ENCODE data around the gene TPK1.
"Not testable (repeated sequence)": the region's sequence is repeated elsewhere in the genome, so short reads cannot be mapped to it uniquely, and the experiment has no call there.

The TPK1 gene

DNA sequence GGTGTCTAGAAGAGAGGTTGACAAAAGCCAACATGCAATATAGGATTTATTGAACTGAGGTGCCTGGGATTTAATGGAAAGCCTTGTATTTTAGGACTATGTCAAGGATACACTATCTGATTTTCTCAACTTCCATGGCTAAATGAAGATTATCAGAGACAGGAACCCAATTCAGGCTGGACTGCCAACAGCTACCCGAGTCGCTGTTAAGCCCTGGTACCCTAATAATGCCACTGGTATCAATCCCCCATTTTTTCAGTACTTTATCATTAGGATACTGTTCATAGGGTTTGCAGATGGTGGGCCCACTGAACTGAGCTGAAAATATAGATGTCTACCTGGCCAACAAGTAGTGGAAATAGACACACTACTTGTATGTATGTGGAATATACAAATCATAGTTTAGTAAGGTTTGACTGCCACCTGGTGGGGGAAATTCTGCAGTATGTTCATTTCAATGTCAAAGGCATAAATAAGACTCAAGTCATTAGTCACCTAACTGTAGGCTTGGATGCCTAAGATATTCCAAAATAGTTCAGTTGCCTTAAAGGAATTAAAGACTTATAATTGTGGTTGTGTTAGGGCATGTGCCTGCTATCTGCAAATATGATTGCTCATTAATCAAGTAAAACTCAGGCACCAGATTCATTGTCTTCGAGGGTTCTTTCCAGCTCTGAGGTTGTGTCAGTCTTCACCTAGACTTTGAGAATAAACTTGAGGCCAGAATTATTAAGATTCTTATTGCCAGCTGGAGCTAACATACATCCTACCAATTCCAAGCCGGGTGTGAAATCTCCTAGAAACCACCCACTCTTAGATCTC is 398.3 kb downstream of the TPK1 start:
- DNase-seq (ENCODE audit: low read depth, low spot score) = peak; percentile 10
- H3K4me3 ChIP-seq (ENCODE audit: low read depth, low read length) = no peak overlapping the region
- CTCF ChIA-PET = interaction anchor here (1.2 to 1.7 kb wide), 2 partner anchors 10 to 46 kb away, joined by 3 to 4 read pairs; no protein-coding TSS in a partner anchor
- POLR2A ChIA-PET = no interaction called here
- TF ChIP-seq, protein P1, sequence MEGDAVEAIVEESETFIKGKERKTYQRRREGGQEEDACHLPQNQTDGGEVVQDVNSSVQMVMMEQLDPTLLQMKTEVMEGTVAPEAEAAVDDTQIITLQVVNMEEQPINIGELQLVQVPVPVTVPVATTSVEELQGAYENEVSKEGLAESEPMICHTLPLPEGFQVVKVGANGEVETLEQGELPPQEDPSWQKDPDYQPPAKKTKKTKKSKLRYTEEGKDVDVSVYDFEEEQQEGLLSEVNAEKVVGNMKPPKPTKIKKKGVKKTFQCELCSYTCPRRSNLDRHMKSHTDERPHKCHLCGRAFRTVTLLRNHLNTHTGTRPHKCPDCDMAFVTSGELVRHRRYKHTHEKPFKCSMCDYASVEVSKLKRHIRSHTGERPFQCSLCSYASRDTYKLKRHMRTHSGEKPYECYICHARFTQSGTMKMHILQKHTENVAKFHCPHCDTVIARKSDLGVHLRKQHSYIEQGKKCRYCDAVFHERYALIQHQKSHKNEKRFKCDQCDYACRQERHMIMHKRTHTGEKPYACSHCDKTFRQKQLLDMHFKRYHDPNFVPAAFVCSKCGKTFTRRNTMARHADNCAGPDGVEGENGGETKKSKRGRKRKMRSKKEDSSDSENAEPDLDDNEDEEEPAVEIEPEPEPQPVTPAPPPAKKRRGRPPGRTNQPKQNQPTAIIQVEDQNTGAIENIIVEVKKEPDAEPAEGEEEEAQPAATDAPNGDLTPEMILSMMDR (IDR thresholded peaks at IDR 0.05; ENCODE audit: insufficient read depth, low read length, missing control alignments) = peak; percentile 27

DNA sequence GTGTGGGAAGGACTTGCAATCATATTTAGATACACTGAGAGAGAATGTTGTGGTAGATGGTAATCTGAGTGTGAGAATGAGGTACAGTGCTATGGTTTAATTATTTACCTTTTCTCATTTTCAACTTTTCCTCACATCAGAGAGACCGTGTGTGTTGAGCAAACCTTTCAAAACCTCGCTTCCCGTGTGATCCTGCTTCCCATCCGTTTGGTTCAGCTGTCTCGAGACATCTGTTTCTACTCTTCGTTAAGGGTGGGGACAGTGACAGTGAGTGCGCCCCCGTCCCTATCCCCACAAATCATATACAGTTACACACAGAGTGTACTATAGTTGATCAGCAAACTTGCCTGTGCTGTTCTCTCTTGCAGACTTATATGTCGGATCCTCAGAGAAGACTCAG is 399.4 kb downstream of the TPK1 start:
- POLR2A ChIA-PET = no interaction called here
- CTCF ChIA-PET = interaction anchor here (1.2 to 1.7 kb wide), 3 partner anchors 11 to 258 kb away, joined by 3 to 4 read pairs (median 3); no protein-coding TSS in a partner anchor
- H3K4me3 ChIP-seq (ENCODE audit: low read depth, low read length) = no peak overlapping the region
- TF ChIP-seq, protein P1 (IDR thresholded peaks at IDR 0.05; ENCODE audit: insufficient read depth, low read length, missing control alignments) = no peak
- no peak for DNase-seq (ENCODE audit: low read depth, low spot score)

DNA sequence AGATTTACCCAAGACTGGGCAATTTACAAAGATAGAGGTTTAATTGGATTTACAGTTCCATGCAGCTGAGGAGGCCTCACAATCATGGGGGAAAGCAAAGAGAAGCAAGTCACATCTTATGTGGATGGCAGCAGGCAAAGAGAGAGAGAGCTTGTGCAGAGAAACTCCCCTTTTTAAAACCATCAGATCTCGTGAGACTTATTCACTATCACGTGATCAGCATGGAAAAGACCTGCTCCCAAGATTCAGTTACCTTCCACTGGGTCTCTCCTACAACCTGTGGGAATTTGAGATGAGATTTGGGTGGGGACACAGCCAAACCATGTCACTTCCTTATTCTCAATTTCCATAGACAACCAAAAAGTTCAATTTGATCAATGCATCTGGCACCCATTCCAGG is 407.4 kb downstream of the TPK1 start:
- TF ChIP-seq, protein P1 (IDR thresholded peaks at IDR 0.05; ENCODE audit: insufficient read depth, low read length, missing control alignments) = no peak
- DNase-seq (ENCODE audit: low read depth, low spot score) = no peak
- ChIA-PET CTCF (no interaction called here), POLR2A (no interaction called here)
- no peak overlapping the region for H3K4me3 ChIP-seq (ENCODE audit: low read depth, low read length)

DNA sequence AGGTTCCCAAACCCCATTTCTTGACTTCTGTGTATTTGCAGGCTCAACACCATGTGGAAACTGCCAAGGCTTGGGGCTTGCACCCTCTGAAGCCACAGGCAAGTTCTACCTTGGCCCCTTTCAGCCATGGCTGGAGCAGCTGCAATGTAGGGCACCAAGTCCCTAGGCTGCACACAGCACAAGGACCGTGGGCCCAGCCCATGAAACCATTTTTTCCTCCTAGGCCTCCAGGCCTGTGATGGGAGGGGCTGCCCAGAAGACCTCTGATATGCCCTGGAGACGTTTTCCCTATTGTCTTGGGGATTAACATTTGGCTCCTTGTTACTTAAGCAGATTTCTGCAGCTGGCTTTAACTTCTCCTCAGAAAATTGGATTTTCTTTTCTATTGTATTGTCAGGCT is 408.3 kb downstream of the TPK1 start:
- DNase-seq (ENCODE audit: low read depth, low spot score); POLR2A ChIA-PET; CTCF ChIA-PET; H3K4me3 ChIP-seq (ENCODE audit: low read depth, low read length): not testable (repeated sequence)

DNA sequence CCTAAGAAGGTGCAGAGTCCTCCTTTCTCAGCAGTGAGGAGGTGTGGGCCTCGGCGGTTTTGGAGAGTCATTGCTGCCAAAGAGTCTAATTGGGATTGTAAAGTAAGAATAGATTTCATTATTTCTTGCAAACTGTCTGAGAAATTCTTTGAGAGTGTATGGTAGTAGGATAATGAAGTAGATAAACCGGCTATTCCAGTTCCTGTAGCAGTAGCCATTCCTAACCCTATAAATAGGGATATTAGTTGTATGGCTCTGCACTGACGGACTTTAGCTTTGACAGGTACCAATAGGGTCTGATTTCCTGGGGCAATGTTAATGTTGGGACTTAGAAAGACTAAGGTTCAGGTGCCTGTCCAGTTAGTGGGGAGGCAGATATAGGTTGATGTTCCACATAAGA is 416.9 kb downstream of the TPK1 start:
- CTCF ChIA-PET; DNase-seq (ENCODE audit: low read depth, low spot score); POLR2A ChIA-PET; H3K4me3 ChIP-seq (ENCODE audit: low read depth, low read length): not testable (repeated sequence)

DNA sequence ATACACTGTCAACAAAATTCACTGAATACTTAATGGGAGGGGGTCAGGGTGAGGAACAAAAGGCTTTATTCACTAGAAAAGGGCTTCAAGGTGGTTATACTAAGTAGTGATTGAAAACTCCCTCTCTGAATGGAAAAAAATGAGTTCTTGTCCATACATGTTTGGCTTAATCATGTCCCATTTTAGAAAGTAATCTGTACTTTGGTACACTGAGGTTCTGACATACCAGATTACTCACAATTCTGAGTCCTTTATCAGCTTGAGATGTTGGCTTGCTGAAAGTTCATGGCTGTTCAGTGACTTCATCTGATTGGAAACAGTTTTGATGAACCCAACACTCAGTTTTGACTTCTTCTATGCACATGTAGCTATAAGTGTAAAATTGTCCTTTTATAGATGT is 419.5 kb downstream of the TPK1 start:
- TF ChIP-seq, protein P1 (IDR thresholded peaks at IDR 0.05; ENCODE audit: insufficient read depth, low read length, missing control alignments) = no peak
- DNase-seq (ENCODE audit: low read depth, low spot score) = no peak
- ChIA-PET CTCF (no interaction called here), POLR2A (no interaction called here)
- H3K4me3 ChIP-seq (ENCODE audit: low read depth, low read length) = no peak overlapping the region

DNA sequence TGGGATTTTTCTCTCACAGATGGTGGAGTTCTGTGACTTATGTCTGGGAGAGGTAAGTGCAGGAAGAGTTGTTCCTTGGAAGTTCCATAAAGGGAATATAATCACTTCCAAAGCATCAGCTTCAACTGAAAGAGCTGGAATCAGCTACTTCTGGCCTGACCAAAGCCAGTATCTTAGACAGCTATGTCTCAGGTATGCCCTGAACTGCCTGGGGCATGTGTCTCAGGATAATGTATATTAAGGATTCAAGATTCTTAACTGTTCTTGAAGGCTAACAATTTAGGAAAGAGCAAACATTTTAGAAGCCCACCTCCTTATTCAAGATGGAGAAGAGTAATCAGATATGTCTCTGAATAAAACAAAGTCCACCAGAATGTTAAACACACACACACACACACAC is 420.0 kb downstream of the TPK1 start:
- H3K4me3 ChIP-seq (ENCODE audit: low read depth, low read length) = no peak overlapping the region
- ChIA-PET CTCF (no interaction called here), POLR2A (no interaction called here)
- TF ChIP-seq, protein P1 (IDR thresholded peaks at IDR 0.05; ENCODE audit: insufficient read depth, low read length, missing control alignments) = no peak
- no peak for DNase-seq (ENCODE audit: low read depth, low spot score)
